GM12874 (cell line): ENCODE measurements around the gene SMIM23.

Experiments
- CTCF ChIP-seq: IDR thresholded peaks from 2 replicates; pipeline ENCODE4 v1.5.1; 2011; ENCODE audit warnings: low read depth, mild to moderate bottlenecking, control low read depth, low read length, moderate library complexity; ENCODE audit not compliant: insufficient read depth

SMIM23 gene

GRCh38 chr5:171759777-171760176 is 25.8 kb upstream of the SMIM23 start:
- TF ChIP-seq CTCF, result no peak

GRCh38 chr5:171762021-171762608 is 23.5 kb upstream of the SMIM23 start:
- no peak for TF ChIP-seq CTCF

GRCh38 chr5:171762903-171763302 is 22.7 kb upstream of the SMIM23 start:
- no peak for TF ChIP-seq CTCF

- no peak for TF ChIP-seq CTCF
Measured at GRCh38 chr5:171764265-171764664, 21.4 kb upstream of the SMIM23 start.

GRCh38 chr5:171766875-171767274 is 18.7 kb upstream of the SMIM23 start:
- no peak for TF ChIP-seq CTCF

- no peak for TF ChIP-seq CTCF
Measured at GRCh38 chr5:171770153-171770552, 15.5 kb upstream of the SMIM23 start.

- no peak for TF ChIP-seq CTCF
Measured at GRCh38 chr5:171771856-171772255, 13.8 kb upstream of the SMIM23 start.
